Colon (tissue), 2 donors: ENCODE data around the gene FNDC3B.
"Not testable (repeated sequence)": the region's sequence is repeated elsewhere in the genome, so short reads cannot be mapped to it uniquely, and the experiment has no call there.

Source experiments
- FAIRE-seq: peaks from 2 replicates; lab custom pipeline; 2012; peaks lifted over from hg19 to GRCh38; lab: Jason Lieb, UNC
- donor health status: control.
- donor health status: control.

The FNDC3B gene

GRCh38 chr3:172033396-172033795, 6.0 kb upstream of the FNDC3B start:
- no peak for FAIRE-seq

- no peak for FAIRE-seq
Observed at GRCh38 chr3:172034786-172035685, 4.3 kb upstream of the FNDC3B start.

- no peak for FAIRE-seq
Observed at GRCh38 chr3:172036541-172037215, 2.7 kb upstream of the FNDC3B start.

- FAIRE-seq = no peak
Observed at GRCh38 chr3:172038798-172039435, 461 bp upstream of the FNDC3B start.

- no peak for FAIRE-seq
Observed at GRCh38 chr3:172040078-172040980, 951 bp downstream of the FNDC3B start.

- no peak for FAIRE-seq
Observed at GRCh38 chr3:172040981-172041963, 1.9 kb downstream of the FNDC3B start.

GRCh38 chr3:172042136-172042662, 2.8 kb downstream of the FNDC3B start:
- no peak for FAIRE-seq

- not testable (repeated sequence) for FAIRE-seq
Observed at GRCh38 chr3:172042663-172043179, 3.3 kb downstream of the FNDC3B start.

GRCh38 chr3:172043233-172043632, 3.9 kb downstream of the FNDC3B start:
- no peak for FAIRE-seq

- no peak for FAIRE-seq
Observed at GRCh38 chr3:172043766-172044165, 4.4 kb downstream of the FNDC3B start.

- no peak for FAIRE-seq
Observed at GRCh38 chr3:172044833-172045585, 5.6 kb downstream of the FNDC3B start.

- no peak for FAIRE-seq
Observed at GRCh38 chr3:172046268-172046915, 7.0 kb downstream of the FNDC3B start.

- FAIRE-seq = no peak
Observed at GRCh38 chr3:172047567-172048115, 8.3 kb downstream of the FNDC3B start.

- no peak for FAIRE-seq
Observed at GRCh38 chr3:172048599-172048998, 9.2 kb downstream of the FNDC3B start.

- no peak for FAIRE-seq
Observed at GRCh38 chr3:172051310-172051956, 12.1 kb downstream of the FNDC3B start.

GRCh38 chr3:172051957-172052354, 12.6 kb downstream of the FNDC3B start:
- FAIRE-seq = no peak

- FAIRE-seq = no peak
Observed at GRCh38 chr3:172052405-172052804, 13.0 kb downstream of the FNDC3B start.
